Activated T-helper 17 cell treated with anti-CD3 and anti-CD28 coated beads, Interleukin-2, amount 50 U/mL, for 72 hours (primary cell): ENCODE results near the gene MB. TPM values are rescaled to one million over a fixed set of nuclear protein-coding genes. Genes with fewer than 3 reads are reported as not detected.

Experiments
- ATAC-seq: fragments of 150-1000 bp; cut with Tn5 transposase; replicated peaks from 2 replicates; pipeline ENCODE4 v1.10.0; 2021; ENCODE audit warnings: mild to moderate bottlenecking, moderate library complexity
- H3K27ac Mint-ChIP-seq: one replicate; pipeline ENCODE4 v1.8.0; 2022; ENCODE audit warnings: mixed read lengths
- H3K27me3 Mint-ChIP-seq: one replicate; pipeline ENCODE4 v1.8.0; 2022; ENCODE audit warnings: mixed read lengths
- H3K36me3 Mint-ChIP-seq: one replicate; pipeline ENCODE4 v1.8.0; 2022; ENCODE audit warnings: low read depth, mild to moderate bottlenecking, mixed read lengths
- H3K4me1 Mint-ChIP-seq: one replicate; pipeline ENCODE4 v1.8.0; 2022; ENCODE audit warnings: mixed read lengths
- H3K4me3 Mint-ChIP-seq: one replicate; pipeline ENCODE4 v1.8.0; 2022; ENCODE audit warnings: mild to moderate bottlenecking, mixed read lengths
- H3K9me3 Mint-ChIP-seq: one replicate; pipeline ENCODE4 v1.8.0; 2022; ENCODE audit warnings: mixed read lengths
- total RNA-seq, 2 donors: library from RNA; stranded (reverse); gene quantifications; one replicate each; pipeline ENCODE4 v1.2.3, GENCODE V29; 2022

MB gene
- total RNA-seq, 2 donors from 2014 or later = 0.50 TPM; not detected in 1

DNA sequence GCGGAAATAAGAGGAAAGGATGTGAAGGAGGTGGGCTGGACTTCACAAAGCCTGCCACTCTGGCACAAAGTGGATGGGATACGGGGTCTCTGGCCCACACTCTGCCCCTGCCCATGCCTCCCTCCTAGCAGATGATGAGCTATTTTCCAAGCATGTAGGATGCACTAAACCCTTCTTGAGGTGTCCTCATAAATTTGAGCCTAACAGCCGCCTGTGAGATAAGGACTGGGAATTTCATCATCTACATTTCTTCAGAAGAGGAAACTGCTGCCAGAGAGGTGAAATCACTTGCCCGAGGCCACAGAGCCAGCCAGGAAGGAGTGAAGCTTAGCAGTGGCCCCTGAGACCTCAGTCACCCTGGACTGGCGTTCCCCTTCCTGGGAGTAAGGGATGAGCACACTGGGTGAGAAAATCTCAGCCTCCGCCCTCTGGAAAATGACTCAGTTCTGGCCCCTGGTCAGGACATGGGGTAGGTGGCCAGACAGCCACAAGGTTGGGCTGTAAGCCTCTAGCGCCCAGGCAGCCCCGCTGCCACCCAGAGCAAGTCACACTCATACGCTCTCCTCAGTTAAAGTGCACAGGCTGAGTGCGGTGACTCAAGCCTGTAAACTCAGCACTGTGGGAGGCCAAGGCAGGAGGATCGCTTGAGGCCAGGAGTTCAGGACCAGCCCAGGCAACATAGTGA lies 27.9 kb downstream of the MB start:
- Mint-ChIP-seq H3K9me3 (no peaks in the 10 kb centered on the region), H3K36me3 (no peaks in the 10 kb centered on the region), H3K27me3 (peaks cover 8% of the 10 kb centered on the region), H3K4me1 (no peaks in the 10 kb centered on the region), H3K4me3 (no peak overlapping the region), H3K27ac (no peak overlapping the region)
- peak; percentile 47 for ATAC-seq

DNA sequence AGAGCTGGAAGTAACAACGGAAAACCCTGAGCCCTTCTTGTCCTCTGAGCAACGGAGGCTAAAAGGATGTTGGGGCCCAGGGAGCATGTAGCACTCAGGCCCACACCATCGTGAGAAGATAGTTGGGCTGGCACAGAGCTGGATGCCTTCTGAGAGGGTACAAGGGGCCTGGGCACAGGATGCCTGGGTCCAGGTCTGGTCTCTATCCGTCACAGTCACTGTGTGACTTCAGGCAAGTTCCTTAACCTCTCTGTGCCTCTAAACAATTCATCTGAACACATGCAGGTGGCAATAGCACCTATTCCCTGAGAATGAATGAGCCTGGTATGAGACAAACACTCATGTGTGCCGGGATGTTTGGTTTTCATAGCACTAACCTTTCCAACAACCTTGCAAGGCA lies 29.2 kb downstream of the MB start:
- Mint-ChIP-seq H3K27ac (no peak overlapping the region), H3K9me3 (no peaks in the 10 kb centered on the region), H3K36me3 (no peaks in the 10 kb centered on the region), H3K4me1 (no peaks in the 10 kb centered on the region), H3K27me3 (peaks cover 5% of the 10 kb centered on the region), H3K4me3 (no peak overlapping the region)
- no peak for ATAC-seq

DNA sequence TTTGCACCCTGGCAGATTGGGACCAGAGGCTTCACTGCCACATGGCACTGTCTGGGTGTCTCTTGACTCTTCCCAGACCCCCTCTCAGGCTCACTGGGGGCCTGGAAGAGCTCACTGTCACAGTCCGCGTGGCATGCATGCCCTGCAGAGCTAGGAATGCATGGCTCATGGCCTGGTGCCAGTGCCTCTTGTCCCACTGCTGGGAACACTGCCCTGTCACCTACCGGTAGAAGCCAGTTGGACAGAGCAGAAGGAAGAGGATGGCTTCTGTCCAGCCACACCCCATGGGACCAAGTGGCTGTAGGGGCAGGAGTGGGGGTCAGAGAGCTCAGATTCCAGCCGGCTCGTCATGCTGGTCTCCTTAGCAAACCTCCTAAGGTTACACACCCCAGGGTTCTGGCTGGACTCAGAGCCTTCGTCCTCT lies 29.7 kb downstream of the MB start:
- Mint-ChIP-seq H3K27ac (no peak overlapping the region), H3K4me1 (no peaks in the 10 kb centered on the region)

DNA sequence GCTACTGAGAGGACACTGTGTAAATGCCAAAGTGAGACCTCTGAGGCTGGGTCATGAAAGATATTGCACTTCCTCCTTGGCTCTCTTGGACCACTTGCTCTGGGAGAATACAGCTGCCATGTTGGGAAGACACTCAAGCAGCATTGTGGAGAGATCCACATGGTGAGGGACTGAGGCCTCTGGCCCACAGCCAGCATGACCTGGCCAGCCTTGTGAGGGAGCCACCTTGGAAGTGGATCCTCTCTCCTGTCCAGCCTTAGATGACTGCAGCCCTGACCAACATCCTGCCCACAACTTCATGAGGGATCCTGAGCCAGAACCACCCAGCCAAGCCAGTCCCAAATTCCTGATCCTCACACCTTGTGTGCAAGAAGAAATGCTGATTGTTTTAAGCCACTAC lies 30.4 kb downstream of the MB start:
- no peak overlapping the region for H3K27ac Mint-ChIP-seq
- H3K27me3 Mint-ChIP-seq = no peaks in the 10 kb centered on the region
- H3K9me3 Mint-ChIP-seq = no peaks in the 10 kb centered on the region
- no peaks in the 10 kb centered on the region for H3K4me1 Mint-ChIP-seq
- no peak overlapping the region for H3K4me3 Mint-ChIP-seq
- no peaks in the 10 kb centered on the region for H3K36me3 Mint-ChIP-seq
- ATAC-seq = no peak

More for the DNA sequence above, 29.7 kb downstream of the MB start:
- Mint-ChIP-seq H3K36me3 (no peaks in the 10 kb centered on the region), H3K27me3 (peaks cover under 1% of the 10 kb centered on the region), H3K4me3 (no peak overlapping the region), H3K9me3 (no peaks in the 10 kb centered on the region)
- no peak for ATAC-seq

DNA sequence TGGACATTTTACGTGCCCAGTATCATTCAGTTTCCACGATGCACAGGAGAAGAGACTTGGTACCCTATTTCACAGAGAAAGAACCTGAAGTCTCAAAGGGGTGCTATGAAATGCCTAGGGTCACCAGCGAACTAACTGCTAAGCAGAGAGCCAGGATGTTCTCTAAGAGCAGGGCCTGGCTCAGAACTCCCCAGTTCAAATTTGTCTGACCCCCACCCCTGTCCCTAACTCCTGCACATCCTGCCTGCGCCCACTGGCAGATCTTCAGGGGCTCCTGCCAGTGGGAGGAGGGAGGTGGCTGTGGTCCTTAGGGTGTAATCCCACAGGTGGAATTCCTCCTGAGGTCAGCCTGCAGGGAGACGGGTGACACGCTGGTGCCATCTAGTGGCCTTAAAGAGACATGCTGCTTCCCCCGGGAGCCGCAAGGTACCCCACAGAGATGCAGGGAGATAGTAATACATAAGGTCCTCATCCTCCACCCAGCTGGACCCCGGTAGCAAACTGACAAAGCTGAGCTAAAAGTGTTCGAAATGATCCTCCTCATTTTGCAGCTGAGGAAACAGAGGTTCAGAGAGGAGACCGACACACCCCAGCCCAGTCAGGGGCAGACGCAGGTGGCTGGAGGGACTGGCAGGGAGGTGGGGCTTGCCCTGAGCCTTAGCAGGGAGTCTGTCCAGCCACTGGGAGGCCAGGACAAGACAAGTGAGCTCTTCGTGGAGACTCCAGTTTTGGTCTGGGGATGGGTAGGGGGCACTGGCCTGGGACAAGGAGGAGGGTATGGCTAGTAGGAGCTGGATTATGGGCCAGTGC lies 34.1 kb downstream of the MB start:
- peak; percentile 71 for ATAC-seq
- H3K36me3 Mint-ChIP-seq = no peaks in the 10 kb centered on the region
- H3K27me3 Mint-ChIP-seq = no peaks in the 10 kb centered on the region
- H3K27ac Mint-ChIP-seq = peak overlapping the region; percentile 61
- no peaks in the 10 kb centered on the region for H3K4me1 Mint-ChIP-seq
- H3K9me3 Mint-ChIP-seq = no peaks in the 10 kb centered on the region
- H3K4me3 Mint-ChIP-seq = no peak overlapping the region

DNA sequence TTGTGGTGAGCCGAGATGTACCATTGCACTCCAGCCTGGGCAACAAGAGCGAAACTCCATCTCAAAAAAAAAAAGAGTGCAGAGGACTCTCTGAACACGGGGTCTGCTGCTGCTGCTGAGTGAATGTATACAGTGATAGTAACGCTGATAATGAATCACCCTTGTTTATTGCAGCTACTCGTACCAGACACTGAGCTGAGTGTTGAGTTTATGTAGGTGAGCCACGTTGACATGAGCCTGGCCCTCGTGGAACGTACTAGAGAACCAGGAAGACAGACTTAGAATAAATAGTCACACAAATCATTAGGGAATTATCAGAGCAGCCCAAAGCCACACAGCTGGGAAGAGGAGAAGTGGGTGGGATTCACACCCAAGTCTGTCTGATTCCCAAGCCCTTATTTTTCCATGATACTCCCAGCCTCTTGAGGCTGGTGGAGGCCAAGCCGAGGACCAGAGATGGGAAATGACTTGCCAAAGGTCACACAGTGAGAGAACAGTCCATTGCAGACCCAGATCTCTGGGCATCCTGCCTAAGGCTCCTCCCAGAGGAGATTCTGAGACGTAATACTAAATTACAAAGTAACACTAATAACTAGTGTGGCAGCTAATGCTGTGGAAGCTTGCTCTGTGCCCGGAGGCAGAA lies 34.8 kb downstream of the MB start:
- H3K27me3 Mint-ChIP-seq = no peaks in the 10 kb centered on the region
- H3K9me3 Mint-ChIP-seq = no peaks in the 10 kb centered on the region
- H3K4me1 Mint-ChIP-seq = no peaks in the 10 kb centered on the region
- H3K4me3 Mint-ChIP-seq = no peak overlapping the region
- ATAC-seq = no peak
- no peak overlapping the region for H3K27ac Mint-ChIP-seq
- no peaks in the 10 kb centered on the region for H3K36me3 Mint-ChIP-seq

DNA sequence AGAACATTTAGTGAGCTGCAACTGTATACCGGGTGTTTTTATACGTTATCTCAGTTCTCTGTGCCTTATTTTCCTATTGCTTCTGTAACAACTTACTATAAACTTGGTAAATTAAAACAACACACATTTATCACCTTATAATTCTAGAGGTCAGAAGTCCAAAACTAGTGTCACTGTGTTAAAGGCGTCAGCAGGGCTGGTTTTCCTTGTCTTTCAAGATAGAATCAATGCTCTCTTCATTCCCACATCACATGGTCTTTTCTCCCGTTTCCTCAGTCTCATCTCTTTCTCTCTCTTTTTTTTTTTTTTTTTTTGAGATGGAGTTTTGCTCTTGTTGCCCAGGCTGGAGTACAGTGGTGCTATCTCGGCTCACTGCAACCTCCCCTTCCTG lies 36.1 kb downstream of the MB start:
- Mint-ChIP-seq H3K4me1 (no peaks in the 10 kb centered on the region), H3K27ac (no peak overlapping the region), H3K36me3 (no peaks in the 10 kb centered on the region), H3K4me3 (no peak overlapping the region), H3K9me3 (no peaks in the 10 kb centered on the region), H3K27me3 (no peaks in the 10 kb centered on the region)
- ATAC-seq = no peak

DNA sequence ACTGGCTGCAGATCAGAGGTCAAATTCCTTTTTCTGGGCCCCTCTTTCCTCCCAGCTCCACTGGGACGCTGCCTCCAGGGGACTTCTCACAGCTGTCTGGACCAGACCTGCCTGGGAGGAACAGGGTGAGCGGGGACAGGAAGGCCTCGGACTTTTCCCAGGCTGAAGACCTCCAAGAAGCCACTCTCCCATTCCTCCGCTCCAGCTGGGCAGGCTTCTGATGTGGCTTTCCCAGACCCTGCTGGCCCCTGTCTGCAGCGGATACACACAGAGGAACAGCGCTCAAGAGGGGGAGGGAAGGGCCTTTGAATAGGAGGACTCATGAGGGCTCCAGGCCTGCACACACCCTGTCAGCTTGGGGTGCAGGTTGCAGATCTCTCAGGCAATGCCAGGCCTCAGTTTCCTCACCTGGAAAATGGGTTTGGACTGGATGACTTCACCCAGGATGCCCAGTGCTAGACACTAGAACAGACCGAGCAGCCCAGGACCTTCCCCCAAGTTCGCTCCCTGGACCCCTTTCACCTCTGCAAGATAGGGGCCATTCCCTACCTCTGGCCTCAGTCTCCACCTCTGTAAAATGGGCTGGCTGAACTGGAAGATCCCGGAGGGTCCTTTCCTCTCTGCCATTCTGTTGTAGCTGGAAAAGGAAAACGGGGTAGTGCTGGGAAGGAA lies 36.6 kb downstream of the MB start:
- Mint-ChIP-seq H3K9me3 (no peaks in the 10 kb centered on the region), H3K27me3 (no peaks in the 10 kb centered on the region), H3K4me1 (no peaks in the 10 kb centered on the region), H3K4me3 (no peak overlapping the region), H3K27ac (no peak overlapping the region), H3K36me3 (no peaks in the 10 kb centered on the region)
- ATAC-seq = no peak

DNA sequence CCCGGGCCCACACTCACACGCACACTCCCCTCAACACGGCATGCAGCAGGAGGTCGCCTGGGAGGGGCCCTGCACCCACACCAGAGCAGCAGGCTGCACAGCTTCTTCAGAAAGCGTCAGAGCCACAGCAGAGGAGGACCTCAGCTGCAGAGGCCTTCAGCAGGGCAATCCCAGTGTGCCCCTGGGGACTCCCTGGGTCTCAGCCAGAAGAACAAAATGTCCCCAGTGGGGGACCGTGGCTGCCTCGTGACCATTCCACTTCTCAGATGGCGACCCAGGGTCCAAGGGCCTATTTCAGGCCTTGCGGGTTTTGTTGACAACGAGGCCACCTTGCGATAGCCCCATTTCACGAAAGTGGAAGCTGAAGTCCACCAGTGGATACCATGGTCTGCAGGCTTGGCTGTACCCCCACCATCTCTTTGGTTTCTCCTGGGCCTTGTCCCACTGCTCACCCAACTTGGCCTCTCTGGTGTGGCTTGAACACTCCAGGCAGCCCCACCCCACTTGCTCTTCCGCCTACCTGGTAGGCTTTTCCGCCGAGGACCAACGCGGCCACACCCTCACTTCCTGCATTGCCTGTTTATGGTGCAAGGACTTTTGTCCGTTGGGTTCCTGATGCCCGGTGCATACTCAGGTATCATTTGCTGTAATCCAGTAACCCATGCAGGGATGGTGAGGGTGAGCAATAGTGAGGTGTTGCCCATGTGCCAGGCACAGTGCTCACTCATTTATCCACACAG lies 38.1 kb downstream of the MB start:
- ATAC-seq = no peak
- no peak overlapping the region for H3K27ac Mint-ChIP-seq
- peaks cover 4% of the 10 kb centered on the region for H3K27me3 Mint-ChIP-seq
- H3K4me3 Mint-ChIP-seq = no peak overlapping the region
- H3K9me3 Mint-ChIP-seq = no peaks in the 10 kb centered on the region
- H3K36me3 Mint-ChIP-seq = no peaks in the 10 kb centered on the region
- no peaks in the 10 kb centered on the region for H3K4me1 Mint-ChIP-seq

DNA sequence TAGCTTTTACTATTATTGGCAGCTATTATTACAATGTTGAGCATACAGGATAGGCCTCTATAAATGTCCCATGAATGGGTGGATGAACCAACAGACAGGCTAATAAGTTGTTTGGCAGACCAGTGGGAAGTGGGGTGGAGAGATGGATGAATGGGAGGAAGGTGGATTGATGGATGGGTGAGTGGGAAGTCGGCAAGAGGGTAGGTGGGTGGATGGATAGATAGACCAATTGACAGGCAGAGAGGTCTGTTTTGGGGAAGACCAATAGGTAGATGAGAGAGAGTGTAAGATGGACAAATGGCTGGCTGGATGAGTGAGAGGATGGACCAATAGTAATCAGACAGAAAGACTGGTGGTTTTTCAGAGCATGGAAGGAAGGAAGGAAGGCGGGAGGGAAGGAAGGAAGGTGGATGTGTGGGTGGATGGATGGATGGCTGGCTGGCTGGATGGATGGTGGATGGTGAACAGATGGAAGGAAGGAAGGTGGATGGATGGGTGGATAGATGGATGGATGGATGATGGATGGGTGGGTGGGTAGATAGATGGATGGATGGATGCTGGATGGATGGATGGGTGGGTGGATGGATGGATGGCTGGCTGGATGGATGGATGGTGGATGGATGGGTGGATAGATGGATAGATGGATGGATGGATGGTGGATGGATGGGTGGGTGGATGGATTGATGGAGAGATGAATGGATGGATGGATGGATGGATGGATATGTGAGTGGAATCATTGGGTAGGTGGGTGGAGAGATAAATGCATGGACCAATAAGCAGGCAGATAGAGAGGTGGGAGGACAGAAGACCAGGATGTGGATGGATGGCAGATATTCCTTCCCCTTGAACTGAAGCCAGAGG lies 39.1 kb downstream of the MB start:
- Mint-ChIP-seq H3K9me3 (no peaks in the 10 kb centered on the region), H3K4me1 (no peaks in the 10 kb centered on the region), H3K27ac (no peak overlapping the region), H3K4me3 (no peak overlapping the region), H3K36me3 (no peaks in the 10 kb centered on the region), H3K27me3 (peaks cover 4% of the 10 kb centered on the region)
- ATAC-seq = no peak

DNA sequence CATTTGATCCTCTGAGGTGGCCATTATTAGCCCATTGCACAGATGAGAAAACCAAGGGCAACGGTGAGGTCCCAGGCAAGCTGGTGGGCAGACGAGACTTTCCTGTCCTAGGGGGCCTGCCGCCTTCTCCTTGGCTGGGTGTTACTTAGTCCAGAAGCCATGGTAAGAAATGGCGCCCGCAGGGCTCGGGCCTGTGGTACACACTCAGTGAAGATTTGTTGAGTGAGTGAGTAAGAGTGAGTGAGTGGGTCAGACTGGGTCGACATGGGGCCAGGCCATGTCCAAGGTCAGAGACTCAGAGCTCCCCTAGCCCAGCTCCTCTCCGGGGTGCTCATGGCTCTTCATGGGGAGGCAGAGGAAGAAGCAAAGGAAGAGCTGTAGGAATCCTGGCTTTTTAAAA lies 40.5 kb downstream of the MB start:
- Mint-ChIP-seq H3K9me3 (no peaks in the 10 kb centered on the region), H3K36me3 (no peaks in the 10 kb centered on the region), H3K4me3 (no peak overlapping the region), H3K4me1 (no peaks in the 10 kb centered on the region), H3K27me3 (peaks cover 4% of the 10 kb centered on the region), H3K27ac (no peak overlapping the region)
- no peak for ATAC-seq

DNA sequence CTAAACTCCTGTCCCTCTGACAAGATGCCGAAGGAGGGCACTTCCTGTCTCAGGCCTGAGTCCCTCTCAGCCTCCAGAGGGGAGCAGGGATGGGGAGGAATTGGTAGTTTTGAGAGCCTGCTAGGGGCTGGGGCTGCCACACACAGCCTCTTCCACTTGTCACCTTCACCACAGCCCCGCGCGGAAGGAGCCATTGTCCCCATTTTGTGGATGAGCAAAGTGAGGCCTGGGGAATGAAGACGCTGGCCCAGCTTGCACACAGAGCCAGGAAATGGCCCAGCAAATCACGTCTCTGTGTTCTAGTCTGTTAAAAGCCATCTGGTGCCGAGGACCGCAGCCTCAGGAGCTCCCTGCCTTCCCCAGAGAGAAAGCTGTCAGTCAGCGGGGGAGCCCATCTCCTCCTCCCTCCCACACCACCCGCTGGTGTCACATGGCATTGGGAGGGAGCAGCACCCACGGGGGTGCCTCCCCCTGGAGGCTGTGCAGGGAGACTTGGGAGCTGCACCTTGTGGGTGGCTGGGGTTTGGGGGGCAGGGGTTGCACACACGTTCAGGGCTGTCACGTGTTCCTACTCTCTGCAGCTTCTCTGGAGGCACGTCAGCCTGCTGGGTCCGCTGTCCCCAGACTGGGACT lies 41.9 kb downstream of the MB start:
- H3K36me3 Mint-ChIP-seq = no peaks in the 10 kb centered on the region
- H3K27ac Mint-ChIP-seq = no peak overlapping the region
- no peaks in the 10 kb centered on the region for H3K4me1 Mint-ChIP-seq
- ATAC-seq = no peak
- H3K4me3 Mint-ChIP-seq = no peak overlapping the region
- H3K27me3 Mint-ChIP-seq = peaks cover 8% of the 10 kb centered on the region
- no peaks in the 10 kb centered on the region for H3K9me3 Mint-ChIP-seq

DNA sequence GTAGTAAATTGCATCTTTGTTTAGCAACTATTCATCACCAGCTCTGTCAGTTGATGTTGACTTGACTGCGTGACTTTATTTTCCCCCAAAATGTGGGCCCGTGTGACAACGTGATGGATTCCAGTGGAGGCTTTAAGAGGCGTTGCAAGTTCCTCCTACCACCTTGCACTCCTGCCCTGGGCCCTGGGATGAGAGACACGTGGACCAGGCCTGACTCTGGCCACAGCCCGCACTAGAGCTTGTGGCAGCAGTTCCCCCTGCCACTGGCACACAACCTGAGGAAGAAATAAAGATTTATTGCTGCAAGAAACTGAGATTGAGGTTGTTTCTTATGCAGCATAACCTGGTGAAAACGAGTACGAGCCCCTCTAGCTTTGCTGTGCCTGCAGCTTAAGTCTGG lies 44.6 kb downstream of the MB start:
- H3K27ac Mint-ChIP-seq = no peak overlapping the region
- no peaks in the 10 kb centered on the region for H3K36me3 Mint-ChIP-seq
- no peak for ATAC-seq
- H3K4me3 Mint-ChIP-seq = no peak overlapping the region
- no peaks in the 10 kb centered on the region for H3K4me1 Mint-ChIP-seq
- H3K9me3 Mint-ChIP-seq = no peaks in the 10 kb centered on the region
- H3K27me3 Mint-ChIP-seq = peaks cover 12% of the 10 kb centered on the region
